HepG2 (cell line): ENCODE measurements around the gene MRPS25. TPM values are rescaled to one million over a fixed set of nuclear protein-coding genes. Genes with fewer than 3 reads are reported as not detected.
A peak's percentile ranks its signal among the peaks of the same experiment; 100 is the strongest.

Source experiments
- FLYWCH1 ChIP-seq: sonication (generic); formaldehyde crosslinking; IDR thresholded peaks from 2 replicates; pipeline ENCODE4 v1.8.1; 2023; ENCODE audit warnings: mild to moderate bottlenecking, missing genetic modification reagents
- JUND ChIP-seq: sonication (generic); formaldehyde crosslinking; IDR thresholded peaks from 2 replicates; pipeline ENCODE4 v1.8.0; 2022; ENCODE audit warnings: mild to moderate bottlenecking, missing genetic modification reagents
- MEF2D ChIP-seq: sonication (generic); formaldehyde crosslinking; IDR thresholded peaks from 2 replicates; pipeline ENCODE4 v1.5.1; 2020; ENCODE audit warnings: mild to moderate bottlenecking, missing genetic modification reagents
- MLLT10 ChIP-seq: sonication (generic); formaldehyde crosslinking; IDR thresholded peaks from 2 replicates; pipeline ENCODE4 v1.4.0; 2020; ENCODE audit warnings: missing genetic modification reagents
- SAFB2 ChIP-seq: sonication (generic); formaldehyde crosslinking; IDR thresholded peaks from 2 replicates; pipeline ENCODE4 v1.5.1; 2020; ENCODE audit warnings: missing genetic modification reagents, low read depth, mild to moderate bottlenecking, borderline replicate concordance
- SIX4 ChIP-seq: sonication (generic); formaldehyde crosslinking; IDR thresholded peaks from 2 replicates; pipeline ENCODE4 v1.4.0; 2020; ENCODE audit warnings: missing genetic modification reagents
- ZBTB42 ChIP-seq: sonication (generic); formaldehyde crosslinking; IDR thresholded peaks from 2 replicates; pipeline ENCODE4 v1.5.0; 2020; ENCODE audit warnings: mild to moderate bottlenecking, missing genetic modification reagents
- ZFP36L1 ChIP-seq: sonication (generic); formaldehyde crosslinking; IDR thresholded peaks from 2 replicates; pipeline ENCODE4 v1.8.0; 2022; ENCODE audit warnings: mild to moderate bottlenecking, missing genetic modification reagents, moderate library complexity
- ZIK1 ChIP-seq: sonication (generic); formaldehyde crosslinking; IDR thresholded peaks from 2 replicates; pipeline ENCODE4 v1.5.0; 2020; ENCODE audit warnings: mild to moderate bottlenecking, low read depth, missing genetic modification reagents, borderline replicate concordance
- ZNF180 ChIP-seq: sonication (generic); formaldehyde crosslinking; IDR thresholded peaks from 2 replicates; pipeline ENCODE4 v1.4.0; 2020; ENCODE audit warnings: low read depth, missing genetic modification reagents, borderline replicate concordance
- ZNF230 ChIP-seq: sonication (generic); formaldehyde crosslinking; IDR thresholded peaks from 2 replicates; pipeline ENCODE4 v1.4.0; 2020; ENCODE audit warnings: mild to moderate bottlenecking, missing genetic modification reagents
- ZNF34 ChIP-seq: sonication (generic); formaldehyde crosslinking; IDR thresholded peaks from 2 replicates; pipeline ENCODE4 v1.4.0; 2020; ENCODE audit warnings: mild to moderate bottlenecking, missing genetic modification reagents, borderline replicate concordance
- ZNF572 ChIP-seq: sonication (generic); formaldehyde crosslinking; IDR thresholded peaks from 2 replicates; pipeline ENCODE4 v1.5.1; 2020; ENCODE audit warnings: mild to moderate bottlenecking, missing genetic modification reagents
- ZNF674 ChIP-seq: sonication (generic); formaldehyde crosslinking; IDR thresholded peaks from 2 replicates; pipeline ENCODE4 v1.5.0; 2020; ENCODE audit warnings: low read depth, mild to moderate bottlenecking, missing genetic modification reagents
- ZNF720 ChIP-seq: sonication (generic); formaldehyde crosslinking; IDR thresholded peaks from 2 replicates; pipeline ENCODE4 v1.4.0; 2020; ENCODE audit warnings: missing genetic modification reagents
- ZNF761 ChIP-seq: sonication (generic); formaldehyde crosslinking; conservative IDR thresholded peaks from 2 replicates; pipeline ENCODE4 v1.4.0; 2020; ENCODE audit warnings: mild to moderate bottlenecking, missing genetic modification reagents
- ZNF788 ChIP-seq: sonication (generic); formaldehyde crosslinking; IDR thresholded peaks from 2 replicates; pipeline ENCODE4 v1.5.0; 2020; ENCODE audit warnings: mild to moderate bottlenecking, missing genetic modification reagents, borderline replicate concordance
- polyA plus RNA-seq, 8 experiments: library from polyadenylated mRNA; depleted of rRNA in 3 of 8; stranded (reverse) in 7 of 8; unstranded in 1 of 8; fragments of >200 nt; fragmentation: Illumina TruSeq in 4 of 8; extraction: Trizol in 4 of 8; gene quantifications; 2 replicates each; pipeline versions ENCODE4 v1.2.1 to v1.2.3, GENCODE V29; 2011 to 2016; ENCODE audit warnings: low read depth in 4 of 8, missing spikeins in 1 of 8, mixed read lengths in 1 of 8; ENCODE audit not compliant: insufficient read depth in 1 of 8
- total RNA-seq, 5 experiments: library from RNA; depleted of rRNA; stranded (reverse); fragments of >200 nt; fragmentation: Illumina TruSeq; extraction: Trizol; gene quantifications; 2 replicates each; pipeline ENCODE4 v1.2.3, GENCODE V29; 2016; ENCODE audit warnings: low read depth in 1 of 5
- TF ChIP-seq, protein P1 (sequence below): sonication (generic); formaldehyde crosslinking; IDR thresholded peaks from 2 replicates; pipeline ENCODE4 v1.9.0; 2021; ENCODE audit warnings: missing genetic modification reagents, borderline replicate concordance
- TF ChIP-seq, protein P2 (sequence below): sonication (generic); formaldehyde crosslinking; IDR thresholded peaks from 2 replicates; pipeline ENCODE4 v1.4.0; 2020; ENCODE audit warnings: missing genetic modification reagents, borderline replicate concordance
- TF ChIP-seq, protein P3 (sequence below): sonication (generic); formaldehyde crosslinking; conservative IDR thresholded peaks from 2 replicates; pipeline ENCODE4 v1.4.0; 2020; ENCODE audit warnings: missing genetic modification reagents
- TF ChIP-seq, protein P4 (sequence below): sonication (generic); formaldehyde crosslinking; IDR thresholded peaks from 2 replicates; pipeline ENCODE4 v1.4.0; 2020; ENCODE audit warnings: mild to moderate bottlenecking, missing genetic modification reagents

MRPS25 gene
- total and polyA plus RNA-seq, 2 of the 13 experiments (the other 11 are each of a cell fraction or from before 2014, with no cell fraction given) = 60.1 to 74.3 TPM

DNA sequence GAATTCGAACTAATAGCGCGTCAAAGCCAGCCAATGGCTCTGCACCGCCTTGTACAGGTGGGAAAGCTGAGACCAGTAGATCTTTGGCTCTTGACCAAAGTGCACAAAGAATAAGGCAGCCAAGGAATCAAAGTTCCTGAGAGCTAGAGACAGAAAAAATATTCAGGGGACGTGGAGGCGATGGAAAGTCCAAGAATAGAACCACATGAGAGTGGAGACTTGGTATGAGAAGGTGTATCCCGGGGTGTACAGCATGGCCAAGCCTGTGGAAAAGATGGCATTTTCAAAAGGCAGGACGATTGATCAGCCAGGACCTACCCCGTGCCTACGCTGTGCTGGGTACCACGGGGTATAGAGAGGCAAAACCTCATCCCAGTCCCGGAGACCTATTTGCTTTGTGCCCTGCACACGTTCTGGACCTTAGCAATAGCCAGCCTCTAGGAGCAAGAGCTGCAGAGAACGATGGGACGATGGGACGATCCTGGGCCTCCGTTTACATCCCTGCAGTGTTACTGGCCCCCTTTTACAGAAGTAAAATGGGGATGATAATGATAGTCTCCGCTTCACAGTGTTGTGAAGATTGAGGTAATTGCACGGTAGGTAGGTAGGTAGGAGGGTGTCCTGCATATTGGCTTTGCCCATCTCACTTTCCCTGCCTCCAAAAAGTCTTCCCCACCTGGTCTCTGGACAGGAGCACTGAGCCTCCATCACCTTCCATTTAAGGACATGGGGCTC, 34.4 kb upstream of the MRPS25 start (continued):
- TF ChIP-seq ZNF180 (CRISPR knock-in tag) = no peak
- TF ChIP-seq ZNF230 = no peak; the same call in 1 of the 2 replicates
- TF ChIP-seq ZNF34 (CRISPR knock-in tag) = 0 out of 2 replicates have a peak, but pooled peaks have one; percentile 14
- no peak for TF ChIP-seq ZNF674 (CRISPR knock-in tag)
- TF ChIP-seq SIX4 (CRISPR knock-in tag) = no peak
- TF ChIP-seq ZBTB42 (CRISPR knock-in tag) = no peak
- TF ChIP-seq, protein P1, sequence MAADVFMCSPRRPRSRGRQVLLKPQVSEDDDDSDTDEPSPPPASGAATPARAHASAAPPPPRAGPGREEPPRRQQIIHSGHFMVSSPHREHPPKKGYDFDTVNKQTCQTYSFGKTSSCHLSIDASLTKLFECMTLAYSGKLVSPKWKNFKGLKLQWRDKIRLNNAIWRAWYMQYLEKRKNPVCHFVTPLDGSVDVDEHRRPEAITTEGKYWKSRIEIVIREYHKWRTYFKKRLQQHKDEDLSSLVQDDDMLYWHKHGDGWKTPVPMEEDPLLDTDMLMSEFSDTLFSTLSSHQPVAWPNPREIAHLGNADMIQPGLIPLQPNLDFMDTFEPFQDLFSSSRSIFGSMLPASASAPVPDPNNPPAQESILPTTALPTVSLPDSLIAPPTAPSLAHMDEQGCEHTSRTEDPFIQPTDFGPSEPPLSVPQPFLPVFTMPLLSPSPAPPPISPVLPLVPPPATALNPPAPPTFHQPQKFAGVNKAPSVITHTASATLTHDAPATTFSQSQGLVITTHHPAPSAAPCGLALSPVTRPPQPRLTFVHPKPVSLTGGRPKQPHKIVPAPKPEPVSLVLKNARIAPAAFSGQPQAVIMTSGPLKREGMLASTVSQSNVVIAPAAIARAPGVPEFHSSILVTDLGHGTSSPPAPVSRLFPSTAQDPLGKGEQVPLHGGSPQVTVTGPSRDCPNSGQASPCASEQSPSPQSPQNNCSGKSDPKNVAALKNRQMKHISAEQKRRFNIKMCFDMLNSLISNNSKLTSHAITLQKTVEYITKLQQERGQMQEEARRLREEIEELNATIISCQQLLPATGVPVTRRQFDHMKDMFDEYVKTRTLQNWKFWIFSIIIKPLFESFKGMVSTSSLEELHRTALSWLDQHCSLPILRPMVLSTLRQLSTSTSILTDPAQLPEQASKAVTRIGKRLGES (CRISPR knock-in tag) = no peak
- TF ChIP-seq, protein P2, sequence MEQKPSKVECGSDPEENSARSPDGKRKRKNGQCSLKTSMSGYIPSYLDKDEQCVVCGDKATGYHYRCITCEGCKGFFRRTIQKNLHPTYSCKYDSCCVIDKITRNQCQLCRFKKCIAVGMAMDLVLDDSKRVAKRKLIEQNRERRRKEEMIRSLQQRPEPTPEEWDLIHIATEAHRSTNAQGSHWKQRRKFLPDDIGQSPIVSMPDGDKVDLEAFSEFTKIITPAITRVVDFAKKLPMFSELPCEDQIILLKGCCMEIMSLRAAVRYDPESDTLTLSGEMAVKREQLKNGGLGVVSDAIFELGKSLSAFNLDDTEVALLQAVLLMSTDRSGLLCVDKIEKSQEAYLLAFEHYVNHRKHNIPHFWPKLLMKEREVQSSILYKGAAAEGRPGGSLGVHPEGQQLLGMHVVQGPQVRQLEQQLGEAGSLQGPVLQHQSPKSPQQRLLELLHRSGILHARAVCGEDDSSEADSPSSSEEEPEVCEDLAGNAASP (CRISPR knock-in tag) = no peak
- TF ChIP-seq MEF2D (CRISPR knock-in tag) = no peak
- no peak for TF ChIP-seq MLLT10 (CRISPR knock-in tag)
- TF ChIP-seq, protein P3, sequence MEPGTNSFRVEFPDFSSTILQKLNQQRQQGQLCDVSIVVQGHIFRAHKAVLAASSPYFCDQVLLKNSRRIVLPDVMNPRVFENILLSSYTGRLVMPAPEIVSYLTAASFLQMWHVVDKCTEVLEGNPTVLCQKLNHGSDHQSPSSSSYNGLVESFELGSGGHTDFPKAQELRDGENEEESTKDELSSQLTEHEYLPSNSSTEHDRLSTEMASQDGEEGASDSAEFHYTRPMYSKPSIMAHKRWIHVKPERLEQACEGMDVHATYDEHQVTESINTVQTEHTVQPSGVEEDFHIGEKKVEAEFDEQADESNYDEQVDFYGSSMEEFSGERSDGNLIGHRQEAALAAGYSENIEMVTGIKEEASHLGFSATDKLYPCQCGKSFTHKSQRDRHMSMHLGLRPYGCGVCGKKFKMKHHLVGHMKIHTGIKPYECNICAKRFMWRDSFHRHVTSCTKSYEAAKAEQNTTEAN (CRISPR knock-in tag) = 0 out of 2 replicates have a peak, but pooled peaks have one; percentile 5
- TF ChIP-seq ZNF572 (CRISPR knock-in tag) = no peak
- no peak for TF ChIP-seq FLYWCH1 (CRISPR knock-in tag)
- no peak; the same call in 1 of the 2 replicates for TF ChIP-seq SAFB2 (CRISPR knock-in tag)
- no peak for TF ChIP-seq ZFP36L1
- TF ChIP-seq JUND (CRISPR knock-in tag) = no peak
- TF ChIP-seq, protein P4, sequence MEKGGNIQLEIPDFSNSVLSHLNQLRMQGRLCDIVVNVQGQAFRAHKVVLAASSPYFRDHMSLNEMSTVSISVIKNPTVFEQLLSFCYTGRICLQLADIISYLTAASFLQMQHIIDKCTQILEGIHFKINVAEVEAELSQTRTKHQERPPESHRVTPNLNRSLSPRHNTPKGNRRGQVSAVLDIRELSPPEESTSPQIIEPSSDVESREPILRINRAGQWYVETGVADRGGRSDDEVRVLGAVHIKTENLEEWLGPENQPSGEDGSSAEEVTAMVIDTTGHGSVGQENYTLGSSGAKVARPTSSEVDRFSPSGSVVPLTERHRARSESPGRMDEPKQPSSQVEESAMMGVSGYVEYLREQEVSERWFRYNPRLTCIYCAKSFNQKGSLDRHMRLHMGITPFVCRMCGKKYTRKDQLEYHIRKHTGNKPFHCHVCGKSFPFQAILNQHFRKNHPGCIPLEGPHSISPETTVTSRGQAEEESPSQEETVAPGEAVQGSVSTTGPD (CRISPR knock-in tag) = no peak
- no peak for TF ChIP-seq ZNF761 (CRISPR knock-in tag)
- TF ChIP-seq ZIK1 (CRISPR knock-in tag) = no peak
- TF ChIP-seq ZNF720 = no peak
- no peak for TF ChIP-seq ZNF788 (CRISPR knock-in tag)
